K562 (cell line): ENCODE data around the gene PTPN1. TPM values are rescaled to one million over a fixed set of nuclear protein-coding genes. Genes with fewer than 3 reads are reported as not detected.

ENCODE experiments used
- CBFB ChIP-seq: sonication (generic); formaldehyde crosslinking; IDR thresholded peaks from 2 replicates; pipeline ENCODE4 v1.4.0; 2020; ENCODE audit warnings: mild to moderate bottlenecking, missing genetic modification reagents
- HNRNPL ChIP-seq: fragments of 200-400 bp; formaldehyde crosslinking; IDR thresholded peaks from 2 replicates; pipeline ENCODE4 v1.6.1; 2017; ENCODE audit warnings: low read depth, mild to moderate bottlenecking, low read length
- KLF16 ChIP-seq: IDR thresholded peaks from 2 replicates; pipeline ENCODE4 v1.6.1; 2016; ENCODE audit warnings: antibody characterized with exemption
- MEF2A ChIP-seq: IDR thresholded peaks from 2 replicates; pipeline ENCODE4 v1.6.1; 2011; ENCODE audit warnings: low read depth, mild to moderate bottlenecking, low read length, moderate library complexity; ENCODE audit not compliant: control insufficient read depth
- NBN ChIP-seq: fragments of 450-650 bp; IDR thresholded peaks from 2 replicates; pipeline ENCODE4 v1.6.1; 2016; ENCODE audit warnings: low read depth, mild to moderate bottlenecking
- OTX1 ChIP-seq: fragments of 450-650 bp; formaldehyde crosslinking; IDR thresholded peaks from 2 replicates; pipeline ENCODE4 v1.4.0; 2022; ENCODE audit warnings: mild to moderate bottlenecking
- POLR2A ChIP-seq: fragments of 450-650 bp; conservative IDR thresholded peaks from 2 replicates; pipeline ENCODE4 v1.6.1; 2016
- PYGO2 ChIP-seq: fragments of 450-650 bp; IDR thresholded peaks from 2 replicates; pipeline ENCODE4 v1.6.1; 2016; ENCODE audit warnings: mild to moderate bottlenecking, missing genetic modification characterization, moderate library complexity, missing compliant biosample characterization
- REST ChIP-seq, 2 experiments: fragments of 450-650 bp; formaldehyde crosslinking in 1 of 2; IDR thresholded peaks; 2 replicates each; pipeline versions ENCODE4 v1.4.0 to v1.6.1; 2014 to 2020; ENCODE audit warnings: mild to moderate bottlenecking in 2 of 2, borderline replicate concordance in 1 of 2, low read depth in 1 of 2
- SAFB2 ChIP-seq: fragments of 200-400 bp; formaldehyde crosslinking; IDR thresholded peaks from 2 replicates; pipeline ENCODE4 v1.6.1; 2018; ENCODE audit warnings: borderline replicate concordance, low read length, low read depth, moderate library complexity; ENCODE audit not compliant: severe bottlenecking
- SMARCA4 ChIP-seq: fragments of 450-650 bp; IDR thresholded peaks from 2 replicates; pipeline ENCODE4 v1.6.1; 2016
- SOX6 ChIP-seq: fragments of 450-650 bp; IDR thresholded peaks from 2 replicates; pipeline ENCODE4 v1.6.1; 2014; ENCODE audit warnings: mild to moderate bottlenecking
- TCF7L2 ChIP-seq: fragments of 150-350 bp; IDR thresholded peaks from 2 replicates; pipeline ENCODE4 v1.6.1; 2016; ENCODE audit warnings: low read depth, mild to moderate bottlenecking, low read length, moderate library complexity
- XRCC4 ChIP-seq: IDR thresholded peaks from one replicate; pipeline ENCODE4 v1.6.1; 2011; ENCODE audit not compliant: insufficient read depth, insufficient read length; ENCODE audit errors: extremely low read depth
- ZBTB8A ChIP-seq: fragments of 450-650 bp; IDR thresholded peaks from 2 replicates; pipeline ENCODE4 v1.6.1; 2018; ENCODE audit warnings: mild to moderate bottlenecking, moderate library complexity; ENCODE audit not compliant: partially characterized antibody
- ZNF184 ChIP-seq: sonication (generic); formaldehyde crosslinking; IDR thresholded peaks from 2 replicates; pipeline ENCODE4 v1.5.0; 2020; ENCODE audit warnings: missing genetic modification reagents
- ZNF583 ChIP-seq: fragments of 250-450 bp; sonication (Bioruptor Pico); IDR thresholded peaks from 2 replicates; pipeline ENCODE4 v1.4.0; 2020
- polyA plus RNA-seq, 8 experiments: library from polyadenylated mRNA; depleted of rRNA in 4 of 8; stranded (reverse) in 5 of 8; unstranded in 3 of 8; fragments of >200 nt; fragmentation: Nextera tagmentation in 2 of 8; fragmentation: Illumina TruSeq in 1 of 8; extraction: Ambion mirVana in 2 of 8; extraction: Trizol in 1 of 8; gene quantifications; 2 replicates each; pipeline versions ENCODE4 v1.2.1 to v1.2.3, GENCODE V29; 2011 to 2014; ENCODE audit warnings: inconsistent platforms in 1 of 8, missing spikeins in 1 of 8
- total RNA-seq, 7 experiments: library from RNA; depleted of rRNA in 6 of 7; stranded (reverse); fragments of >200 nt in 6 of 7; fragmentation: Illumina TruSeq in 2 of 7; extraction: Trizol in 2 of 7; gene quantifications; 2 replicates each; pipeline versions ENCODE4 v1.2.1 to v1.2.3, GENCODE V29; 2011 to 2021; ENCODE audit warnings: low replicate concordance in 1 of 7
- TF ChIP-seq, protein P1 (sequence below): fragments of 250-450 bp; sonication (Bioruptor Pico); IDR thresholded peaks from 2 replicates; pipeline ENCODE4 v1.8.0; 2022; ENCODE audit warnings: inconsistent platforms
- TF ChIP-seq, protein P2 (sequence below): fragments of 200-800 bp; sonication (Bioruptor generic); IDR thresholded peaks from 2 replicates; pipeline ENCODE4 v1.6.1; 2017; ENCODE audit warnings: missing genetic modification characterization, missing compliant biosample characterization

The PTPN1 gene
- total and polyA plus RNA-seq, 9 of the 15 experiments (the other 6 are each of a cell fraction or from before 2014, with no cell fraction given): 11.0 to 85.3 (median 54.0) TPM

GRCh38 chr20:50588034-50588736 lies 78.0 kb downstream of the PTPN1 start (continued):
- TF ChIP-seq REST (IDR thresholded peaks at IDR 0.05; ENCODE audit: borderline replicate concordance): peak; percentile 51
- TF ChIP-seq REST (CRISPR knock-in tag; IDR thresholded peaks at IDR 0.05; ENCODE audit: low read depth): no peak
- no peak for TF ChIP-seq OTX1 (CRISPR knock-in tag)
- no peak for TF ChIP-seq CBFB (CRISPR knock-in tag)
- no peak for TF ChIP-seq ZNF583 (CRISPR knock-in tag)
- TF ChIP-seq PYGO2 (tag): no peak
- TF ChIP-seq KLF16: peak; percentile 42; the same call in 1 of the 2 replicates
- TF ChIP-seq ZNF184 (CRISPR knock-in tag): no peak
- TF ChIP-seq, protein P1, sequence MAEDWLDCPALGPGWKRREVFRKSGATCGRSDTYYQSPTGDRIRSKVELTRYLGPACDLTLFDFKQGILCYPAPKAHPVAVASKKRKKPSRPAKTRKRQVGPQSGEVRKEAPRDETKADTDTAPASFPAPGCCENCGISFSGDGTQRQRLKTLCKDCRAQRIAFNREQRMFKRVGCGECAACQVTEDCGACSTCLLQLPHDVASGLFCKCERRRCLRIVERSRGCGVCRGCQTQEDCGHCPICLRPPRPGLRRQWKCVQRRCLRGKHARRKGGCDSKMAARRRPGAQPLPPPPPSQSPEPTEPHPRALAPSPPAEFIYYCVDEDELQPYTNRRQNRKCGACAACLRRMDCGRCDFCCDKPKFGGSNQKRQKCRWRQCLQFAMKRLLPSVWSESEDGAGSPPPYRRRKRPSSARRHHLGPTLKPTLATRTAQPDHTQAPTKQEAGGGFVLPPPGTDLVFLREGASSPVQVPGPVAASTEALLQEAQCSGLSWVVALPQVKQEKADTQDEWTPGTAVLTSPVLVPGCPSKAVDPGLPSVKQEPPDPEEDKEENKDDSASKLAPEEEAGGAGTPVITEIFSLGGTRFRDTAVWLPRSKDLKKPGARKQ (CRISPR knock-in tag): no peak
- TF ChIP-seq POLR2A: no peak; the same call in 1 of the 2 replicates
- TF ChIP-seq XRCC4: no peak
- TF ChIP-seq MEF2A: no peak
- no peak for TF ChIP-seq HNRNPL
- peak; percentile 55; the same call in 1 of the 2 replicates for TF ChIP-seq SMARCA4
- TF ChIP-seq, protein P2, sequence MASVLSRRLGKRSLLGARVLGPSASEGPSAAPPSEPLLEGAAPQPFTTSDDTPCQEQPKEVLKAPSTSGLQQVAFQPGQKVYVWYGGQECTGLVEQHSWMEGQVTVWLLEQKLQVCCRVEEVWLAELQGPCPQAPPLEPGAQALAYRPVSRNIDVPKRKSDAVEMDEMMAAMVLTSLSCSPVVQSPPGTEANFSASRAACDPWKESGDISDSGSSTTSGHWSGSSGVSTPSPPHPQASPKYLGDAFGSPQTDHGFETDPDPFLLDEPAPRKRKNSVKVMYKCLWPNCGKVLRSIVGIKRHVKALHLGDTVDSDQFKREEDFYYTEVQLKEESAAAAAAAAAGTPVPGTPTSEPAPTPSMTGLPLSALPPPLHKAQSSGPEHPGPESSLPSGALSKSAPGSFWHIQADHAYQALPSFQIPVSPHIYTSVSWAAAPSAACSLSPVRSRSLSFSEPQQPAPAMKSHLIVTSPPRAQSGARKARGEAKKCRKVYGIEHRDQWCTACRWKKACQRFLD (CRISPR knock-in tag): no peak
- 0 out of 2 replicates have a peak, but pooled peaks have one; percentile 33 for TF ChIP-seq SOX6
- no peak for TF ChIP-seq NBN
- TF ChIP-seq SAFB2: no peak
- TF ChIP-seq ZBTB8A: no peak
- TF ChIP-seq TCF7L2: no peak
